WTC11 (cell line): ENCODE results near the gene CPNE8. TPM values are rescaled to one million over a fixed set of nuclear protein-coding genes. Genes with fewer than 3 reads are reported as not detected.

Experiments
- ATAC-seq: fragments of 200-7000 bp; cut with Tn5 transposase; 2 replicates; pipeline ENCODE4 v1.10.0; 2021; ENCODE audit warnings: mild to moderate bottlenecking, moderate library complexity
- CTCF ChIA-PET: fragments of 300-600 bp; sonication (Branson Sonifier 250); formaldehyde crosslinking; loops from one replicate; lab custom pipeline; 2021; ENCODE audit warnings: antibody characterized with exemption; lab: Charles Lee
- POLR2A ChIA-PET: fragments of 350-600 bp; sonication (Branson Sonifier 250); formaldehyde crosslinking; loops from one replicate; lab custom pipeline; 2021; ENCODE audit warnings: antibody characterized with exemption; lab: Charles Lee
- DNase-seq: peaks from one replicate; pipeline ENCODE4 v3.0.0; 2021; ENCODE audit warnings: low spot score
- H3K27ac Mint-ChIP-seq: 2 replicates; pipeline ENCODE4 v1.8.0; 2021; ENCODE audit warnings: mixed read lengths
- H3K27me3 Mint-ChIP-seq: 2 replicates; pipeline ENCODE4 v1.8.0; 2021; ENCODE audit warnings: low read depth, mild to moderate bottlenecking, moderate library complexity, mixed read lengths
- H3K36me3 Mint-ChIP-seq: 2 replicates; pipeline ENCODE4 v1.8.0; 2021; ENCODE audit warnings: mixed read lengths
- H3K4me1 Mint-ChIP-seq: 2 replicates; pipeline ENCODE4 v1.8.0; 2022; ENCODE audit warnings: mixed read lengths
- H3K4me3 Mint-ChIP-seq: 2 replicates; pipeline ENCODE4 v1.8.0; 2021; ENCODE audit warnings: mild to moderate bottlenecking, moderate library complexity, mixed read lengths
- H3K9me3 Mint-ChIP-seq: 2 replicates; pipeline ENCODE4 v1.8.0; 2021; ENCODE audit warnings: mixed read lengths
- AFF4 ChIP-seq: sonication (generic); formaldehyde crosslinking; IDR thresholded peaks from 2 replicates; pipeline ENCODE4 v1.8.1; 2023; ENCODE audit warnings: mild to moderate bottlenecking, missing genetic modification reagents, borderline replicate concordance
- ARID4B ChIP-seq: sonication (generic); formaldehyde crosslinking; IDR thresholded peaks from 2 replicates; pipeline ENCODE4 v1.8.0; 2023; ENCODE audit warnings: missing genetic modification reagents, mild to moderate bottlenecking, borderline replicate concordance
- CREB1 ChIP-seq: sonication (generic); formaldehyde crosslinking; IDR thresholded peaks from 2 replicates; pipeline ENCODE4 v1.8.0; 2023; ENCODE audit warnings: mild to moderate bottlenecking, missing genetic modification reagents
- CREM ChIP-seq: sonication (generic); formaldehyde crosslinking; IDR thresholded peaks from 2 replicates; pipeline ENCODE4 v1.8.1; 2022; ENCODE audit warnings: mild to moderate bottlenecking, missing genetic modification reagents, moderate library complexity
- CTCF ChIP-seq: fragments of 200-600 bp; IDR thresholded peaks from 2 replicates; pipeline ENCODE4 v1.8.0; 2022; ENCODE audit warnings: antibody characterized with exemption
- E2F4 ChIP-seq: sonication (generic); formaldehyde crosslinking; IDR thresholded peaks from 2 replicates; pipeline ENCODE4 v1.8.1; 2022; ENCODE audit warnings: low read depth, mild to moderate bottlenecking, moderate library complexity, missing genetic modification reagents, borderline replicate concordance
- FOXK1 ChIP-seq: sonication (generic); formaldehyde crosslinking; IDR thresholded peaks from 2 replicates; pipeline ENCODE4 v1.8.0; 2022; ENCODE audit warnings: mild to moderate bottlenecking, moderate library complexity, missing genetic modification reagents
- FOXP4 ChIP-seq: sonication (generic); formaldehyde crosslinking; IDR thresholded peaks from 2 replicates; pipeline ENCODE4 v1.8.0; 2022; ENCODE audit warnings: mild to moderate bottlenecking, missing genetic modification reagents
- IRF2 ChIP-seq: sonication (generic); formaldehyde crosslinking; IDR thresholded peaks from 2 replicates; pipeline ENCODE4 v1.8.0; 2022; ENCODE audit warnings: low read depth, missing genetic modification reagents, borderline replicate concordance
- MXD4 ChIP-seq: fragments of 250-450 bp; sonication (Bioruptor Pico); IDR thresholded peaks from 2 replicates; pipeline ENCODE4 v1.8.0; 2021; ENCODE audit warnings: mild to moderate bottlenecking, moderate library complexity, borderline replicate concordance
- NFYB ChIP-seq: sonication (generic); formaldehyde crosslinking; conservative IDR thresholded peaks from 2 replicates; pipeline ENCODE4 v1.8.0; 2022; ENCODE audit warnings: low read depth, missing genetic modification reagents
- NR1H2 ChIP-seq: sonication (generic); formaldehyde crosslinking; IDR thresholded peaks from 2 replicates; pipeline ENCODE4 v1.9.0; 2021; ENCODE audit warnings: mild to moderate bottlenecking, moderate library complexity, missing genetic modification reagents
- NR3C1 ChIP-seq: sonication (generic); formaldehyde crosslinking; conservative IDR thresholded peaks from 2 replicates; pipeline ENCODE4 v1.8.1; 2023; ENCODE audit warnings: low read depth, mild to moderate bottlenecking, missing genetic modification reagents
- RORB ChIP-seq: fragments of 250-450 bp; sonication (Bioruptor Pico); IDR thresholded peaks from 2 replicates; pipeline ENCODE4 v1.9.0; 2021; ENCODE audit warnings: mild to moderate bottlenecking
- SMAD4 ChIP-seq: sonication (generic); formaldehyde crosslinking; IDR thresholded peaks from 2 replicates; pipeline ENCODE4 v1.8.0; 2022; ENCODE audit warnings: mild to moderate bottlenecking, missing genetic modification reagents
- TCF7 ChIP-seq: sonication (generic); formaldehyde crosslinking; IDR thresholded peaks from 2 replicates; pipeline ENCODE4 v1.8.0; 2022; ENCODE audit warnings: mild to moderate bottlenecking, low read depth, missing genetic modification reagents, moderate library complexity
- TEAD4 ChIP-seq: sonication (generic); formaldehyde crosslinking; IDR thresholded peaks from 2 replicates; pipeline ENCODE4 v1.8.0; 2022; ENCODE audit warnings: mild to moderate bottlenecking, missing genetic modification reagents
- ZNF219 ChIP-seq: sonication (generic); formaldehyde crosslinking; IDR thresholded peaks from 2 replicates; pipeline ENCODE4 v1.8.0; 2023; ENCODE audit warnings: missing genetic modification reagents, mild to moderate bottlenecking, borderline replicate concordance
- ZNF263 ChIP-seq: sonication (generic); formaldehyde crosslinking; IDR thresholded peaks from 2 replicates; pipeline ENCODE4 v1.8.1; 2022; ENCODE audit warnings: low read depth, mild to moderate bottlenecking, moderate library complexity, missing genetic modification reagents
- ZNF281 ChIP-seq: sonication (generic); formaldehyde crosslinking; IDR thresholded peaks from 2 replicates; pipeline ENCODE4 v1.8.0; 2023; ENCODE audit warnings: mild to moderate bottlenecking, missing genetic modification reagents
- total RNA-seq: library from RNA; stranded (reverse); gene quantifications from 3 replicates; pipeline ENCODE4 v1.2.3, GENCODE V29; 2021

Gene CPNE8
- total RNA-seq, 1 experiment from 2014 or later, result 8.3 TPM

GRCh38 chr12:38831715-38832114 lies 73.7 kb downstream of the CPNE8 start:
- ChIA-PET CTCF (no interaction called here), POLR2A (no interaction called here)
- ATAC-seq, result no peak
- H3K4me3 Mint-ChIP-seq, result no peak overlapping the region
- H3K9me3 Mint-ChIP-seq, result no peaks in the 10 kb centered on the region
- H3K27me3 Mint-ChIP-seq, result no peaks in the 10 kb centered on the region
- no peaks in the 10 kb centered on the region for H3K4me1 Mint-ChIP-seq
- no peak overlapping the region for H3K27ac Mint-ChIP-seq
- TF ChIP-seq CREM (no peak), CREB1 (CRISPR knock-in tag) (no peak), SMAD4 (CRISPR knock-in tag) (no peak), NFYB (CRISPR knock-in tag) (no peak), NR1H2 (CRISPR knock-in tag) (no peak), FOXP4 (CRISPR knock-in tag) (no peak), ARID4B (CRISPR knock-in tag) (no peak), E2F4 (CRISPR knock-in tag) (no peak)
- TF ChIP-seq, all 79 proteins: peak for 0
- H3K36me3 Mint-ChIP-seq, result no peaks in the 10 kb centered on the region
- DNase-seq, result no peak

- H3K4me3 Mint-ChIP-seq, result no peak overlapping the region
- H3K36me3 Mint-ChIP-seq, result no peaks in the 10 kb centered on the region
- no peaks in the 10 kb centered on the region for H3K4me1 Mint-ChIP-seq
- no peaks in the 10 kb centered on the region for H3K27me3 Mint-ChIP-seq
- DNase-seq (no peak), ATAC-seq (no peak)
- ChIA-PET POLR2A (no interaction called here), CTCF (no interaction called here)
- H3K9me3 Mint-ChIP-seq, result no peaks in the 10 kb centered on the region
- H3K27ac Mint-ChIP-seq, result no peak overlapping the region
- TF ChIP-seq MXD4 (no peak), AFF4 (CRISPR knock-in tag) (no peak), CTCF (no peak), IRF2 (CRISPR knock-in tag) (no peak), TEAD4 (CRISPR knock-in tag) (no peak), FOXK1 (CRISPR knock-in tag) (no peak), ZNF281 (CRISPR knock-in tag) (no peak), TCF7 (CRISPR knock-in tag) (no peak), NR3C1 (CRISPR knock-in tag) (no peak), RORB (no peak), ZNF219 (CRISPR knock-in tag) (no peak), ZNF263 (CRISPR knock-in tag) (no peak)
These were observed 80.4 kb downstream of the CPNE8 start for GRCh38 chr12:38825006-38825405.
